ENCODE results near the gene MYH14. TPM values are rescaled to one million over a fixed set of nuclear protein-coding genes. Genes with fewer than 3 reads are reported as not detected.

MYH14 gene
- total RNA-seq, 1 experiment from 2014 or later = 0.84 TPM

- CTCF ChIA-PET = no interaction called here
- Histone ChIP-seq H3K27ac (ENCODE audit: low read depth, low read length, poor library complexity, severe bottlenecking) (no peak overlapping the region), H3K27me3 (replicated peaks; ENCODE audit: insufficient read depth, low read depth, low read length, poor library complexity) (peaks cover 18% of the 10 kb centered on the region)
Observed at GRCh38 chr19:50209131-50209530, 5.7 kb downstream of the MYH14 start.

GRCh38 chr19:50210425-50210824, 7.0 kb downstream of the MYH14 start:
- H3K4me3 ChIP-seq (ENCODE audit: low read depth, low read length, poor library complexity, severe bottlenecking) = no peak overlapping the region
- POLR2A ChIA-PET (ENCODE audit: low non-redundant PET) = no interaction called here
- TF ChIP-seq EZH2 (IDR thresholded peaks at IDR 0.05; ENCODE audit: borderline replicate concordance, low read depth, low read length, poor library complexity, severe bottlenecking) (no peak), CTCF (conservative IDR thresholded peaks at IDR 0.05; ENCODE audit: low read depth, low read length) (no peak)
- no peaks in the 10 kb centered on the region for H3K9me3 ChIP-seq (ENCODE audit: low read depth, low read length, poor library complexity, severe bottlenecking)
- H3K27ac ChIP-seq (ENCODE audit: low read depth, low read length, poor library complexity, severe bottlenecking) = no peak overlapping the region
- H3K4me1 ChIP-seq (ENCODE audit: insufficient read depth, low read length, poor library complexity, severe bottlenecking) = no peaks in the 10 kb centered on the region
- intact Hi-C loops (cut with micrococcal nuclease; ENCODE audit: unreplicated experiment) = no loop called here
- H3K27me3 ChIP-seq (replicated peaks; ENCODE audit: insufficient read depth, low read depth, low read length, poor library complexity) = peaks cover 5% of the 10 kb centered on the region
- no peak for DNase-seq (ENCODE audit: low spot score)
- no TSS peak for BruUV-seq (replicated peaks)
- H3K36me3 ChIP-seq (ENCODE audit: insufficient read depth, low read length, poor library complexity, severe bottlenecking) = no peaks in the 10 kb centered on the region
- CTCF ChIA-PET = no interaction called here

More at GRCh38 chr19:50209131-50209530, 5.7 kb downstream of the MYH14 start:
- DNase-seq (ENCODE audit: low spot score) = no peak
- Histone ChIP-seq H3K9me3 (ENCODE audit: low read depth, low read length, poor library complexity, severe bottlenecking) (no peaks in the 10 kb centered on the region), H3K4me1 (ENCODE audit: insufficient read depth, low read length, poor library complexity, severe bottlenecking) (no peaks in the 10 kb centered on the region), H3K4me3 (ENCODE audit: low read depth, low read length, poor library complexity, severe bottlenecking) (no peak overlapping the region), H3K36me3 (ENCODE audit: insufficient read depth, low read length, poor library complexity, severe bottlenecking) (no peaks in the 10 kb centered on the region)
- POLR2A ChIA-PET (ENCODE audit: low non-redundant PET) = no interaction called here
- no TSS peak for BruUV-seq (replicated peaks)
- intact Hi-C loops (cut with micrococcal nuclease; ENCODE audit: unreplicated experiment) = no loop called here
- TF ChIP-seq EZH2 (IDR thresholded peaks at IDR 0.05; ENCODE audit: borderline replicate concordance, low read depth, low read length, poor library complexity, severe bottlenecking) (no peak), CTCF (conservative IDR thresholded peaks at IDR 0.05; ENCODE audit: low read depth, low read length) (no peak)

GRCh38 chr19:50213925-50214324, 10.5 kb downstream of the MYH14 start:
- DNase-seq (ENCODE audit: low spot score) = no peak
- Histone ChIP-seq H3K4me3 (ENCODE audit: low read depth, low read length, poor library complexity, severe bottlenecking) (no peak overlapping the region), H3K9me3 (ENCODE audit: low read depth, low read length, poor library complexity, severe bottlenecking) (no peaks in the 10 kb centered on the region), H3K4me1 (ENCODE audit: insufficient read depth, low read length, poor library complexity, severe bottlenecking) (no peaks in the 10 kb centered on the region), H3K36me3 (ENCODE audit: insufficient read depth, low read length, poor library complexity, severe bottlenecking) (no peaks in the 10 kb centered on the region), H3K27ac (ENCODE audit: low read depth, low read length, poor library complexity, severe bottlenecking) (no peak overlapping the region), H3K27me3 (replicated peaks; ENCODE audit: insufficient read depth, low read depth, low read length, poor library complexity) (no peaks in the 10 kb centered on the region)
- CTCF ChIA-PET = no interaction called here
- POLR2A ChIA-PET (ENCODE audit: low non-redundant PET) = no interaction called here
- intact Hi-C loops (cut with micrococcal nuclease; ENCODE audit: unreplicated experiment) = no loop called here
- BruUV-seq (replicated peaks) = no TSS peak
- TF ChIP-seq CTCF (conservative IDR thresholded peaks at IDR 0.05; ENCODE audit: low read depth, low read length) = no peak
- no peak for TF ChIP-seq EZH2 (IDR thresholded peaks at IDR 0.05; ENCODE audit: borderline replicate concordance, low read depth, low read length, poor library complexity, severe bottlenecking)

All from A673 (cell line).